ENCODE results near the gene FAM163B. TPM values are rescaled to one million over a fixed set of nuclear protein-coding genes. Genes with fewer than 3 reads are reported as not detected.

The FAM163B gene
- polyA plus RNA-seq, 1 donor (not counting 4 experiments of a cell fraction or from before 2014, with no cell fraction given), result not detected

DNA sequence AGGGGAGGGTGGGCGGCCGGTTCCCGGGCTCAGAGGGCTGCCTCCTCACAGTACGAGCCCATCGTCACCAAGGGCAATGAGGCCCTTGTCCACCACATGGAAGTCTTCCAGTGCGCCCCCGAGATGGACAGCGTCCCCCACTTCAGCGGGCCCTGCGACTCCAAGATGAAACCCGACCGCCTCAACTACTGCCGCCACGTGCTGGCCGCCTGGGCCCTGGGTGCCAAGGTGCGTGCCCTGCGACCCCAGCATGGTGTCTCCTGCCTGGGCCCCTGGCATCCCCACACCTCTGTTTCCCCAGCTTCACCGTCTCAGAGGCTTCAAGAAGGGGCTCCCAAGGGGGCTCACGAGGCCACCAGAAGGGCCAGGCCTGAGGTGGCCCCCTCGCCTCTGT is 34.2 kb upstream of the FAM163B start:
- no peaks in the 10 kb centered on the region for H3K36me3 ChIP-seq (ENCODE audit: control insufficient read depth in 2 of 2, extremely low read depth in 1 of 2, insufficient read depth in 2 of 2, low read length in 2 of 2)
- no peak overlapping the region for H2AFZ ChIP-seq (ENCODE audit: control insufficient read depth, low read length)
- H3K27ac ChIP-seq (ENCODE audit: control insufficient read depth, insufficient read depth, low read length), result no peak overlapping the region
- no peaks in the 10 kb centered on the region for H3K4me1 ChIP-seq (ENCODE audit: control insufficient read depth, extremely low read depth, insufficient read depth, low read length)
- dilution Hi-C loops (cut with MboI; ENCODE audit: extremely low pct_ligation_motif_present, low sequenced_read_pairs), result no loop called here
- FAIRE-seq, result no peak
- no peak overlapping the region for H3K4me2 ChIP-seq (ENCODE audit: control insufficient read depth, extremely low read depth, insufficient read depth, low read depth, low read length)
- peaks cover 15% of the 10 kb centered on the region for H3K27me3 ChIP-seq (ENCODE audit: control insufficient read depth, extremely low read depth, insufficient read depth, low read length)
- no peaks in the 10 kb centered on the region for H3K9me1 ChIP-seq (ENCODE audit: control insufficient read depth, extremely low read depth, insufficient read depth, low read length)
- H3K79me2 ChIP-seq (ENCODE audit: control insufficient read depth, insufficient read depth, low read length), result no peaks in the 10 kb centered on the region
- no peaks in the 10 kb centered on the region for H3K9me3 ChIP-seq (ENCODE audit: control insufficient read depth, low read depth, low read length)
- no peak overlapping the region for H3K4me3 ChIP-seq (ENCODE audit: control insufficient read depth in 2 of 3, extremely low read depth in 1 of 3, insufficient read depth in 2 of 3, low read depth in 1 of 3, low read length in 3 of 3)
- H3K9ac ChIP-seq (ENCODE audit: control insufficient read depth, extremely low read depth, insufficient read depth, low read length), result no peak overlapping the region
- TF ChIP-seq, protein P1, sequence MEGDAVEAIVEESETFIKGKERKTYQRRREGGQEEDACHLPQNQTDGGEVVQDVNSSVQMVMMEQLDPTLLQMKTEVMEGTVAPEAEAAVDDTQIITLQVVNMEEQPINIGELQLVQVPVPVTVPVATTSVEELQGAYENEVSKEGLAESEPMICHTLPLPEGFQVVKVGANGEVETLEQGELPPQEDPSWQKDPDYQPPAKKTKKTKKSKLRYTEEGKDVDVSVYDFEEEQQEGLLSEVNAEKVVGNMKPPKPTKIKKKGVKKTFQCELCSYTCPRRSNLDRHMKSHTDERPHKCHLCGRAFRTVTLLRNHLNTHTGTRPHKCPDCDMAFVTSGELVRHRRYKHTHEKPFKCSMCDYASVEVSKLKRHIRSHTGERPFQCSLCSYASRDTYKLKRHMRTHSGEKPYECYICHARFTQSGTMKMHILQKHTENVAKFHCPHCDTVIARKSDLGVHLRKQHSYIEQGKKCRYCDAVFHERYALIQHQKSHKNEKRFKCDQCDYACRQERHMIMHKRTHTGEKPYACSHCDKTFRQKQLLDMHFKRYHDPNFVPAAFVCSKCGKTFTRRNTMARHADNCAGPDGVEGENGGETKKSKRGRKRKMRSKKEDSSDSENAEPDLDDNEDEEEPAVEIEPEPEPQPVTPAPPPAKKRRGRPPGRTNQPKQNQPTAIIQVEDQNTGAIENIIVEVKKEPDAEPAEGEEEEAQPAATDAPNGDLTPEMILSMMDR (optimal IDR thresholded peaks at IDR 0.05 in 1 of 3, IDR thresholded peaks at IDR 0.05 in 1 of 3, conservative IDR thresholded peaks at IDR 0.05 in 1 of 3; ENCODE audit: extremely low read depth in 1 of 3, insufficient read depth in 2 of 3, low read length in 3 of 3), result no peak
- TF ChIP-seq EZH2 (IDR thresholded peaks at IDR 0.05; ENCODE audit: low read length), result no peak
- H4K20me1 ChIP-seq (ENCODE audit: control insufficient read depth, extremely low read depth, insufficient read depth, low read length), result no peaks in the 10 kb centered on the region
- no peak for DNase-seq (ENCODE audit: low read depth, low spot score)

DNA sequence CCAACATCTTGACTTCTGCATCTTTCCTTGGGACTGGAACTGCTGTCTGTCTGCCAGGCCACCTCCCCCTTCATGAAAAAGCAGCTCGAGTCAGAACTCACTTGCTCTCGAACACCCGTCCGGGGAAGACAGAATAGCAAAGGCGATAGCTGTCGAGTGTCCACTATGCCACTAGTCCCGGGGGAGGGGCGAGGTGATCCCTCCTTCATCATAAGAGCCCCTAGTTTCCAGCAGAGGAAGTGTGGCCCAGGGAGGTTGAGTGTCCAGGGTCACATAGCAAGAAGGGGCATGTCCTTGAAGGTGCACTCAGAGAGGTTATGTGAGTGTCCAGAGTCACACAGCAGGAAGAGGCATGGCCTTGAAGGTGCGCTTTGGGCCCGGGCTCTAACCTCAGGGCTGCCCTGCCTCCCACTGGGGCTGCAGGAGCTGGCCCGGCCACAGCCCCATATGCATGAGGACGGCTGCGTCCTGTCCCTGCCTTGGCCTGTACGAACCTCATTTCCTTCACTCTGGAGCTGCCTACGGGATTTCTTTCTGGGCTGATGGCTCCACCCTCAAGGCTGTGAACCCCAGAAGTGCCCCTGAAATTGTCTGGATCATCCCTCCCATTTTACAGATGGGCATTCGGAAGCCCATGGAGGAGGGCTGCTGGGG is 33.6 kb upstream of the FAM163B start:
- FAIRE-seq, result no peak
- no peak for DNase-seq (ENCODE audit: low read depth, low spot score)
- Histone ChIP-seq H4K20me1 (ENCODE audit: control insufficient read depth, extremely low read depth, insufficient read depth, low read length) (no peaks in the 10 kb centered on the region), H3K4me2 (ENCODE audit: control insufficient read depth, extremely low read depth, insufficient read depth, low read depth, low read length) (no peak overlapping the region), H3K9me1 (ENCODE audit: control insufficient read depth, extremely low read depth, insufficient read depth, low read length) (no peaks in the 10 kb centered on the region), H3K9ac (ENCODE audit: control insufficient read depth, extremely low read depth, insufficient read depth, low read length) (no peak overlapping the region), H3K27me3 (ENCODE audit: control insufficient read depth, extremely low read depth, insufficient read depth, low read length) (peaks cover 14% of the 10 kb centered on the region), H3K79me2 (ENCODE audit: control insufficient read depth, insufficient read depth, low read length) (no peaks in the 10 kb centered on the region), H3K9me3 (ENCODE audit: control insufficient read depth, low read depth, low read length) (no peaks in the 10 kb centered on the region), H3K4me3 (ENCODE audit: control insufficient read depth in 2 of 3, extremely low read depth in 1 of 3, insufficient read depth in 2 of 3, low read depth in 1 of 3, low read length in 3 of 3) (no peak overlapping the region), H3K27ac (ENCODE audit: control insufficient read depth, insufficient read depth, low read length) (no peak overlapping the region), H3K4me1 (ENCODE audit: control insufficient read depth, extremely low read depth, insufficient read depth, low read length) (no peaks in the 10 kb centered on the region), H3K36me3 (ENCODE audit: control insufficient read depth in 2 of 2, extremely low read depth in 1 of 2, insufficient read depth in 2 of 2, low read length in 2 of 2) (no peaks in the 10 kb centered on the region), H2AFZ (ENCODE audit: control insufficient read depth, low read length) (no peak overlapping the region)
- dilution Hi-C loops (cut with MboI; ENCODE audit: extremely low pct_ligation_motif_present, low sequenced_read_pairs), result no loop called here
- TF ChIP-seq, protein P1 (optimal IDR thresholded peaks at IDR 0.05 in 1 of 3, IDR thresholded peaks at IDR 0.05 in 1 of 3, conservative IDR thresholded peaks at IDR 0.05 in 1 of 3; ENCODE audit: extremely low read depth in 1 of 3, insufficient read depth in 2 of 3, low read length in 3 of 3), result no peak
- no peak for TF ChIP-seq EZH2 (IDR thresholded peaks at IDR 0.05; ENCODE audit: low read length)

Measured in keratinocyte (primary cell).